Activated naive CD8-positive, alpha-beta T cell treated with anti-CD3 and anti-CD28 coated beads for 36 hours (primary cell): ENCODE results near the gene ELP4. TPM values are rescaled to one million over a fixed set of nuclear protein-coding genes. Genes with fewer than 3 reads are reported as not detected.

ENCODE experiments used
- DNase-seq: peaks from one replicate; pipeline ENCODE4 v3.0.0; 2021
- H3K27ac Mint-ChIP-seq: one replicate; pipeline ENCODE4 v1.8.0; 2022; ENCODE audit warnings: mild to moderate bottlenecking, moderate library complexity, mixed read lengths
- H3K27me3 Mint-ChIP-seq: one replicate; pipeline ENCODE4 v1.8.0; 2022; ENCODE audit warnings: mild to moderate bottlenecking, mixed read lengths
- H3K36me3 Mint-ChIP-seq: one replicate; pipeline ENCODE4 v1.8.0; 2021; ENCODE audit warnings: mild to moderate bottlenecking, mixed read lengths
- H3K4me1 Mint-ChIP-seq: one replicate; pipeline ENCODE4 v1.8.0; 2021; ENCODE audit warnings: mixed read lengths
- H3K4me3 Mint-ChIP-seq: one replicate; pipeline ENCODE4 v1.8.0; 2022; ENCODE audit warnings: mild to moderate bottlenecking, moderate library complexity, mixed read lengths
- H3K9me3 Mint-ChIP-seq: one replicate; pipeline ENCODE4 v1.8.0; 2022; ENCODE audit warnings: mixed read lengths
- total RNA-seq, 2 experiments: library from RNA; stranded (reverse); gene quantifications; one replicate each; pipeline ENCODE4 v1.2.3, GENCODE V29; 2021

Gene ELP4
- total RNA-seq, 2 experiments from 2014 or later, result 17.6 to 17.8 TPM

DNA sequence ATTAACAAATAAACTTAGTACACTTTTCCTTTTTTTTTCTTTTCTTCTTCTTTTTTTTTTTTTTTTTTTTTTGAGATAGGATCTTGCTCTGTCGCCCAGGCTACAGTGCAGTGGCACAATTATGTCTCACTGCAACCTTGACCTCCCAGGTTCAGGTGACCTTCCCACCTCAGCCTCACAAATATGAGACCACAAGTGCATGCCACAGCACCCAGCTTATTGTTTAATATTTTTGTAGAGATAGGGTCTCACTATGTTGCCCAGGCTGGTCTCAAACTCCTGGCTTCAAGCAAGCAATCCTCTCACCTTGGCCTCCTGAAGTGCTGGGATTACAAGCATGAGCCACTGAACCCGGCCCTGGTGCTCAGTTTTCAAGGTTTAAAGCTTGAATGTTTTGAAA lies 88.9 kb downstream of the ELP4 start:
- no peak for DNase-seq
- Mint-ChIP-seq H3K36me3 (peaks cover 17% of the 10 kb centered on the region), H3K27me3 (no peaks in the 10 kb centered on the region), H3K27ac (no peak overlapping the region), H3K4me1 (no peaks in the 10 kb centered on the region), H3K4me3 (no peak overlapping the region), H3K9me3 (no peaks in the 10 kb centered on the region)

- no peak overlapping the region for H3K4me3 Mint-ChIP-seq
- H3K27ac Mint-ChIP-seq, result no peak overlapping the region
- H3K4me1 Mint-ChIP-seq, result no peaks in the 10 kb centered on the region
- peaks cover 15% of the 10 kb centered on the region for H3K36me3 Mint-ChIP-seq
- DNase-seq, result no peak
- H3K9me3 Mint-ChIP-seq, result no peaks in the 10 kb centered on the region
- H3K27me3 Mint-ChIP-seq, result no peaks in the 10 kb centered on the region
These were observed 92.2 kb downstream of the ELP4 start for GRCh38 chr11:31601635-31602282.

GRCh38 chr11:31606893-31607292 lies 97.3 kb downstream of the ELP4 start:
- no peak overlapping the region for H3K27ac Mint-ChIP-seq
- no peak overlapping the region for H3K4me3 Mint-ChIP-seq
- H3K9me3 Mint-ChIP-seq, result no peaks in the 10 kb centered on the region
- DNase-seq, result no peak
- H3K27me3 Mint-ChIP-seq, result no peaks in the 10 kb centered on the region
- H3K4me1 Mint-ChIP-seq, result no peaks in the 10 kb centered on the region
- H3K36me3 Mint-ChIP-seq, result peaks cover 12% of the 10 kb centered on the region

DNA sequence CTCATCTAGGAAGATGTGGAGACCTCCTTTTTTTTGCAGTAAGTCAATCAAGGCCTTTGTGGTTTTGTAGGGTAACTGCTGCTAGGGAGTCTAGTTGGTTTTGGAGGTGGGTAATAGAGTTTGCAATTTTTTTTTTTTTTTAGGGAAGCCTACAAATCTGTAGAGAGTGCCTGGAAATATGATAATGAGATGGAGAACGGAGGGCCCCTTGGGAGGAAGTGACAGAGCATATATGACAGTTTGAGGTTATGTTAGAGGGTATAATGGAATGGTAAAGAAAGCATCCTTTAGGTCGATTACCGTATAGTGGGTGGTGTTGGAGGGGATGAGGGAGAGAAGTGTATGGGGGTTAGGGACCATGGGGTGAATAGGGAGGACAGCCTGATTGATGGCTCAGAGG lies 98.3 kb downstream of the ELP4 start:
- H3K4me1 Mint-ChIP-seq, result no peaks in the 10 kb centered on the region
- no peaks in the 10 kb centered on the region for H3K27me3 Mint-ChIP-seq

DNA sequence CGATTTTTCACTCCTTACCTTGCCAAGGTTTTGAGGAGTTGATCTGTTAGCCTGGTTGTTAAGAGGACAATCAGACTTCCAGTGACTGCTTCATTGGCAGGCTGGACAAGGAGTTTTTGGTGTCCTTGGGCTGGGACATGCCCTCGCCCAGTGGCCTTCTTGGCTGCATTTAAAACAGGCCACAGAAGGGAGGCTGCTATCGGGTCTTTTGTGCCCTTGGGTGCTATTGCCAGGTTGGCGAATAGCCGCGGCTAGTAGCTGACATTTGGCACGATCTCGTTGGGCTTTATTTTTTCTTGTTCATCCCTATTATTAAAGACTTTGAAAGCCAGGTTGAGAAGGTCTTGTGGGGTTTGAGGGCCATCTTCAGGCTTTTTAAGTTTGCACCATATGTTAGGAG lies 99.4 kb downstream of the ELP4 start:
- no peaks in the 10 kb centered on the region for H3K9me3 Mint-ChIP-seq
- no peak overlapping the region for H3K27ac Mint-ChIP-seq

More for the DNA sequence above, 98.3 kb downstream of the ELP4 start:
- H3K27ac Mint-ChIP-seq, result no peak overlapping the region
- H3K36me3 Mint-ChIP-seq, result peaks cover 12% of the 10 kb centered on the region
- H3K9me3 Mint-ChIP-seq, result no peaks in the 10 kb centered on the region
- DNase-seq, result no peak
- H3K4me3 Mint-ChIP-seq, result no peak overlapping the region

DNA sequence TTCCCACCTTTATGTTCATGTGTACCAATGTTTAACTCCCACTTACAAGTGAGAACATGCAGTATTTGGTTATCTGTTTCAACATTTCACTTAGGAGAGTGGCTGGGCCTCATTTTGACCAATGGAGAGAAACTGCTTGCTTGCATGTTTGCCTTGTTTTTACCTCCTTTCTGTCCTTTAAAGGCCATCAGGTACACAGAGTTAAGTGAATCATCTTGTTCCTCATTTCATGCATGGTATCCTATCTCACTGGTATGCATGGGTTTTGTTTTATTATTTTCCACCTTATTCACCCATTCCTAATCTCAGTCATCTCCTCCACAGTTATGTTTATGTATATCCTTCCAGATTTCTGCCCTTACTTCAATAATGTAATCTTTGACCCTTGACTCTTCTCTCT lies 101.0 kb downstream of the ELP4 start:
- Mint-ChIP-seq H3K4me3 (no peak overlapping the region), H3K27me3 (no peaks in the 10 kb centered on the region), H3K36me3 (peaks cover 17% of the 10 kb centered on the region), H3K9me3 (no peaks in the 10 kb centered on the region), H3K27ac (no peak overlapping the region), H3K4me1 (no peaks in the 10 kb centered on the region)
- DNase-seq, result no peak

More for the DNA sequence above, 99.4 kb downstream of the ELP4 start:
- Mint-ChIP-seq H3K36me3 (peaks cover 12% of the 10 kb centered on the region), H3K4me3 (no peak overlapping the region), H3K4me1 (no peaks in the 10 kb centered on the region), H3K27me3 (no peaks in the 10 kb centered on the region)
- DNase-seq, result no peak

DNA sequence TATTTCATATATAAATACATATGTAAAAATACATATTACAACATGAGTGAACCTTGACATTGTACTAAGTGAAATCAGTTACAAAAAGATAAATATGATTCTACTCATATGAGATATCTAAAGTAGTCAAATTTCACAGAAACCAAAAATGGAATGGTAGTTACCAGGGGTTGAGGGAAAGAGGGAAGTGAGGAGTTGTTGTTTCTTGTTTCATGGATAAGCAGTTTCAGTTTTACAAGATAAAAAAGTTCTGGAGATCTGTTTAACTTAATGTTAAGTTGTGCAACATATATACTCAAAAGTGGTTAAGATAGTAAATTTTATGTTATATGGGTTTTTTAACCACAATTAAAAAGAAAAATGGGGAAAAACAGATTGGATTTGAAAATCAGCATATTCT lies 107.7 kb downstream of the ELP4 start:
- Mint-ChIP-seq H3K27ac (no peak overlapping the region), H3K9me3 (no peaks in the 10 kb centered on the region), H3K4me3 (no peak overlapping the region), H3K27me3 (no peaks in the 10 kb centered on the region), H3K4me1 (peaks cover 4% of the 10 kb centered on the region), H3K36me3 (peaks cover 15% of the 10 kb centered on the region)
- DNase-seq, result no peak

- no peak overlapping the region for H3K27ac Mint-ChIP-seq
- peaks cover 4% of the 10 kb centered on the region for H3K4me1 Mint-ChIP-seq
- H3K4me3 Mint-ChIP-seq, result no peak overlapping the region
- no peaks in the 10 kb centered on the region for H3K27me3 Mint-ChIP-seq
- no peak for DNase-seq
- H3K9me3 Mint-ChIP-seq, result no peaks in the 10 kb centered on the region
- H3K36me3 Mint-ChIP-seq, result peaks cover 10% of the 10 kb centered on the region
These were observed 110.4 kb downstream of the ELP4 start for GRCh38 chr11:31619980-31620379.

GRCh38 chr11:31620434-31620833 lies 110.9 kb downstream of the ELP4 start:
- no peak overlapping the region for H3K27ac Mint-ChIP-seq
- no peak overlapping the region for H3K4me3 Mint-ChIP-seq
- H3K36me3 Mint-ChIP-seq, result peaks cover 10% of the 10 kb centered on the region

GRCh38 chr11:31625868-31626267 lies 116.3 kb downstream of the ELP4 start:
- DNase-seq, result no peak
- H3K36me3 Mint-ChIP-seq, result peaks cover 3% of the 10 kb centered on the region
- no peak overlapping the region for H3K27ac Mint-ChIP-seq
- no peaks in the 10 kb centered on the region for H3K27me3 Mint-ChIP-seq
- no peak overlapping the region for H3K4me3 Mint-ChIP-seq
- H3K9me3 Mint-ChIP-seq, result no peaks in the 10 kb centered on the region
- no peaks in the 10 kb centered on the region for H3K4me1 Mint-ChIP-seq

More at GRCh38 chr11:31620434-31620833, 110.9 kb downstream of the ELP4 start:
- DNase-seq, result no peak
- Mint-ChIP-seq H3K9me3 (no peaks in the 10 kb centered on the region), H3K27me3 (no peaks in the 10 kb centered on the region), H3K4me1 (peaks cover 4% of the 10 kb centered on the region)

DNA sequence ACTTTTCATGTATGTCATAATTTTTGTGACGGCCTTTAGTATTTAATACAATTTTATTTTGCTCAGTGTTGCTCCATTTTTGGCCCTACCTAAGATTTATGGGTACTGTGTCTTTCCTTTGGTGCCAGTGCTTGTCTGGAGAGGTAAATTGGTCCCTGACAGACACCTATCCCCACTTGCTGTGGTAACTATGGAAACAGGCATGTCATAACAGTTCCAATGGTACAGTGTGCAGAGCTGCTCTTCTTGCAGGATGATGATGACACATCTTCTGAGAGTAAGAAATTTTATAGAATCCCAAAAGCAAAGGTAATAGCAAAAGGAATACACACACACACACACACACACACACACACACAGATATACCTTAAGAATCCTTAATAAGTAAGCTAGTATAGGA lies 118.5 kb downstream of the ELP4 start:
- H3K4me1 Mint-ChIP-seq, result no peaks in the 10 kb centered on the region
- H3K4me3 Mint-ChIP-seq, result no peak overlapping the region

DNA sequence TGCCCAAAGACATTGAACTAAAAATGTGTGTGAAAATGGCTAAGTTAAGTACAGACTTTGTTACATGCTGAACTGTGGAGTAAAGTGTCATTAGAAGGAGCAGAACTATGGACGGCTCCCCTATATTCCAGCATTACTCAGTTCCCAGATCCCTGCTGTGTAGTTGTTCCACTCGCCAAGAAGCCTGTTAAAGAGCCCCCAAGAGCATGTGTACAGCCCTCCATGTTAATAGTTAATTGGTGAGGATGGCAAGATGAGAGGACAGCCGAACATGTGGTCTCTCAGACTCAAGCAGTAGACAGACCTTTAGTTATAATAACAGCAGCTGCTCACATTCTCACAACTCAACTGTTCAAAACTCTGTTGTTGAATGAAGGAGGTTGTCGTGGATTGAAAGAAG lies 127.4 kb downstream of the ELP4 start:
- H3K4me1 Mint-ChIP-seq, result no peaks in the 10 kb centered on the region
- H3K4me3 Mint-ChIP-seq, result no peak overlapping the region
- H3K9me3 Mint-ChIP-seq, result no peaks in the 10 kb centered on the region
- H3K27ac Mint-ChIP-seq, result no peak overlapping the region
- H3K36me3 Mint-ChIP-seq, result peaks cover 5% of the 10 kb centered on the region
- DNase-seq, result no peak
- no peaks in the 10 kb centered on the region for H3K27me3 Mint-ChIP-seq

More for the DNA sequence above, 118.5 kb downstream of the ELP4 start:
- Mint-ChIP-seq H3K27ac (no peak overlapping the region), H3K27me3 (no peaks in the 10 kb centered on the region), H3K36me3 (peaks cover 5% of the 10 kb centered on the region), H3K9me3 (no peaks in the 10 kb centered on the region)
- DNase-seq, result no peak

- no peak for DNase-seq
These were observed 131.0 kb downstream of the ELP4 start for GRCh38 chr11:31640611-31641010.

GRCh38 chr11:31641477-31642062 lies 132.0 kb downstream of the ELP4 start:
- peaks cover 2% of the 10 kb centered on the region for H3K36me3 Mint-ChIP-seq
- no peak for DNase-seq
- H3K4me1 Mint-ChIP-seq, result no peaks in the 10 kb centered on the region
- H3K4me3 Mint-ChIP-seq, result no peak overlapping the region
- H3K27me3 Mint-ChIP-seq, result no peaks in the 10 kb centered on the region
- H3K27ac Mint-ChIP-seq, result no peak overlapping the region
- no peaks in the 10 kb centered on the region for H3K9me3 Mint-ChIP-seq

More at GRCh38 chr11:31640611-31641010, 131.0 kb downstream of the ELP4 start:
- Mint-ChIP-seq H3K4me1 (no peaks in the 10 kb centered on the region), H3K9me3 (no peaks in the 10 kb centered on the region), H3K4me3 (no peak overlapping the region), H3K27me3 (no peaks in the 10 kb centered on the region), H3K27ac (no peak overlapping the region), H3K36me3 (peaks cover 2% of the 10 kb centered on the region)

GRCh38 chr11:31643857-31644256 lies 134.3 kb downstream of the ELP4 start:
- H3K9me3 Mint-ChIP-seq, result no peaks in the 10 kb centered on the region
- H3K27me3 Mint-ChIP-seq, result no peaks in the 10 kb centered on the region
- no peaks in the 10 kb centered on the region for H3K36me3 Mint-ChIP-seq
- no peaks in the 10 kb centered on the region for H3K4me1 Mint-ChIP-seq
- no peak overlapping the region for H3K4me3 Mint-ChIP-seq
- no peak for DNase-seq
- H3K27ac Mint-ChIP-seq, result no peak overlapping the region

DNA sequence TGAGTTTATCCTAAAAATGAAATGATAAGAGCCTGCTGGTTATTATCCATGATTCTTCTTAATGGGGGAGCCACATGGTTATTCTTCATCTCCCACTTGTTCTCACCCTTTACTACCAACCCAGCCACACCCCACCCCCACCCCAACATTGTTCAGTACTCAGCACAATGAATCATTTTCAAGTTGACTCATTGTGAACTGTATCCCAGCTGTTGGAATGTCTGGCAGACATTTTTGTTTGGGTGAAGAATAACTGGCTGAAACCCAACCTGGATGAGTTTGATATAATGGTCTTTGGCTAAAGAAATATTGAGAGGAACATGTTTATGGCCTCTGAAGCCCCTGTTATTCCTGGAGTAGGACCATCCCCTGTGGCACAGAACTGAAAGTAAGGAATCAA lies 136.2 kb downstream of the ELP4 start:
- Mint-ChIP-seq H3K4me1 (no peaks in the 10 kb centered on the region), H3K27ac (no peak overlapping the region), H3K36me3 (peaks cover 2% of the 10 kb centered on the region), H3K4me3 (no peak overlapping the region), H3K9me3 (no peaks in the 10 kb centered on the region), H3K27me3 (no peaks in the 10 kb centered on the region)
- DNase-seq, result no peak
